ENCODE results near the gene ECI2. TPM values are rescaled to one million over a fixed set of nuclear protein-coding genes. Genes with fewer than 3 reads are reported as not detected.
A peak's percentile ranks its signal among the peaks of the same experiment; 100 is the strongest.

ECI2 gene
- total RNA-seq, 1 experiment from 2014 or later: 143 TPM

- no peaks in the 10 kb centered on the region for H3K27me3 ChIP-seq (ENCODE audit: low read length)
- intact Hi-C loops (cut with micrococcal nuclease): no loop called here
- no peaks in the 10 kb centered on the region for H3F3A ChIP-seq (ENCODE audit: low read length, unreplicated experiment)
- H3K4me2 ChIP-seq (ENCODE audit: low read length): no peak overlapping the region
- BruUV-seq (replicated peaks): no TSS peak
- H2AFZ ChIP-seq (ENCODE audit: low read length): 0 out of 2 replicates have a peak overlapping the region, but pooled peaks have one; percentile 9
- H3K9me3 ChIP-seq (ENCODE audit: low read length): no peaks in the 10 kb centered on the region
- ChIA-PET CTCF (no interaction called here), POLR2A (ENCODE audit: unreplicated experiment) (no interaction called here)
- H3K9ac ChIP-seq (ENCODE audit: low read length): no peak overlapping the region
- no peaks in the 10 kb centered on the region for H3K79me2 ChIP-seq (ENCODE audit: low read length)
- TF ChIP-seq EZH2phosphoT487 (IDR thresholded peaks at IDR 0.05; ENCODE audit: borderline replicate concordance, low read length) (no peak), EZH2 (IDR thresholded peaks at IDR 0.05; ENCODE audit: low read length, unreplicated experiment) (no peak)
- H4K20me1 ChIP-seq (ENCODE audit: low read length): no peaks in the 10 kb centered on the region
- no peaks in the 10 kb centered on the region for H3K36me3 ChIP-seq (ENCODE audit: low read depth, low read length)
- no peak for ATAC-seq
- H3K9me2 ChIP-seq (replicated peaks; ENCODE audit: low read length): no peaks in the 10 kb centered on the region
- no peak overlapping the region for H3K27ac ChIP-seq (ENCODE audit: low read length)
- no peak for DNase-seq
- H3K4me1 ChIP-seq (ENCODE audit: insufficient read depth, low read length): no peaks in the 10 kb centered on the region
- H3K4me3 ChIP-seq (ENCODE audit: low read length): no peak overlapping the region
Measured at GRCh38 chr6:4179960-4180651, 44.7 kb upstream of the ECI2 start.

DNA sequence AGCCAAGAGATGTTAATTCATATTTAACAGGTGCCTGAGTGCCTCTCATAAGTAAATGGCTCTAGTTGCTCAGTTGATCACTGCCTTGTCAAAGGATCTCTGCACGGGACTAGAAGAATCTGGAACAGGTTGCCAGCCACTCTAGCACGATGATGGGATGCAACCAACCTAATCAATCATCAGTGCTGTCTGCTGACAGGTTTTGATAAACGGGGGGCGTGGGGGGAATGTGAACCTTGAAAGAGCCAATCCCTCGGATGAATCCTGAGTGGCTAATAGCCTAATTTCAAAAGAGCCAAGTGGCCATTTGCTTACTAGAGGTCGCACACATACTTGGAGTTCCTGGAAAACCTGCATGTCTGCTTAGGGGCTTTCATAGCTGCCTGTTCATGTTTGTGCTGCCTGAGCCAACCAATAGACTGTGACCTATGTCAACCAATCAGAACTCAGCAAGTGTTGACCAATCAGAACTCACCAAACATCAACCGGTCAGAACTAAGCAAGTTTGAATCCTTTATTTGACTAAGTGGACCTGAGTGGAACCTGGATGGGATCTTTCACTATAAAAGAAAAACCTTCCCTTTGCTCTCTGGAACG is 43.5 kb upstream of the ECI2 start:
- H3K36me3 ChIP-seq (ENCODE audit: low read depth, low read length): no peaks in the 10 kb centered on the region
- CTCF ChIA-PET: no interaction called here
- H3K79me2 ChIP-seq (ENCODE audit: low read length): no peaks in the 10 kb centered on the region
- ATAC-seq (no peak), DNase-seq (no peak)
- BruUV-seq (replicated peaks): no TSS peak
- H3K9me3 ChIP-seq (ENCODE audit: low read length): no peaks in the 10 kb centered on the region
- H3K27ac ChIP-seq (ENCODE audit: low read length): no peak overlapping the region
- H3K4me1 ChIP-seq (ENCODE audit: insufficient read depth, low read length): peaks cover 5% of the 10 kb centered on the region; the same call in 1 of the 2 replicates
- H3K9ac ChIP-seq (ENCODE audit: low read length): no peak overlapping the region
- no peaks in the 10 kb centered on the region for H3K9me2 ChIP-seq (replicated peaks; ENCODE audit: low read length)
- no peak overlapping the region for H3K4me3 ChIP-seq (ENCODE audit: low read length)
- no peak for TF ChIP-seq EZH2 (IDR thresholded peaks at IDR 0.05; ENCODE audit: low read length, unreplicated experiment)
- TF ChIP-seq, protein P1, sequence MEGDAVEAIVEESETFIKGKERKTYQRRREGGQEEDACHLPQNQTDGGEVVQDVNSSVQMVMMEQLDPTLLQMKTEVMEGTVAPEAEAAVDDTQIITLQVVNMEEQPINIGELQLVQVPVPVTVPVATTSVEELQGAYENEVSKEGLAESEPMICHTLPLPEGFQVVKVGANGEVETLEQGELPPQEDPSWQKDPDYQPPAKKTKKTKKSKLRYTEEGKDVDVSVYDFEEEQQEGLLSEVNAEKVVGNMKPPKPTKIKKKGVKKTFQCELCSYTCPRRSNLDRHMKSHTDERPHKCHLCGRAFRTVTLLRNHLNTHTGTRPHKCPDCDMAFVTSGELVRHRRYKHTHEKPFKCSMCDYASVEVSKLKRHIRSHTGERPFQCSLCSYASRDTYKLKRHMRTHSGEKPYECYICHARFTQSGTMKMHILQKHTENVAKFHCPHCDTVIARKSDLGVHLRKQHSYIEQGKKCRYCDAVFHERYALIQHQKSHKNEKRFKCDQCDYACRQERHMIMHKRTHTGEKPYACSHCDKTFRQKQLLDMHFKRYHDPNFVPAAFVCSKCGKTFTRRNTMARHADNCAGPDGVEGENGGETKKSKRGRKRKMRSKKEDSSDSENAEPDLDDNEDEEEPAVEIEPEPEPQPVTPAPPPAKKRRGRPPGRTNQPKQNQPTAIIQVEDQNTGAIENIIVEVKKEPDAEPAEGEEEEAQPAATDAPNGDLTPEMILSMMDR (conservative IDR thresholded peaks at IDR 0.05; ENCODE audit: low read depth, low read length): no peak
- no peaks in the 10 kb centered on the region for H4K20me1 ChIP-seq (ENCODE audit: low read length)
- POLR2A ChIA-PET (ENCODE audit: unreplicated experiment): no interaction called here
- no peak overlapping the region for H3K4me2 ChIP-seq (ENCODE audit: low read length)
- no peaks in the 10 kb centered on the region for H3K27me3 ChIP-seq (ENCODE audit: low read length)
- H2AFZ ChIP-seq (ENCODE audit: low read length): no peak overlapping the region
- no peaks in the 10 kb centered on the region for H3F3A ChIP-seq (ENCODE audit: low read length, unreplicated experiment)
- intact Hi-C loops (cut with micrococcal nuclease): no loop called here

GRCh38 chr6:4176907-4177306 is 41.5 kb upstream of the ECI2 start:
- CTCF ChIA-PET: no interaction called here
- Histone ChIP-seq H3K9me2 (replicated peaks; ENCODE audit: low read length) (no peaks in the 10 kb centered on the region), H3K79me2 (ENCODE audit: low read length) (no peaks in the 10 kb centered on the region), H3K9ac (ENCODE audit: low read length) (no peak overlapping the region), H2AFZ (ENCODE audit: low read length) (no peak overlapping the region), H3K4me1 (ENCODE audit: insufficient read depth, low read length) (peaks cover 11% of the 10 kb centered on the region; the same call in 1 of the 2 replicates), H3K27ac (ENCODE audit: low read length) (no peak overlapping the region), H3K27me3 (ENCODE audit: low read length) (no peaks in the 10 kb centered on the region), H3K9me3 (ENCODE audit: low read length) (no peaks in the 10 kb centered on the region), H4K20me1 (ENCODE audit: low read length) (no peaks in the 10 kb centered on the region), H3K4me3 (ENCODE audit: low read length) (no peak overlapping the region), H3K4me2 (ENCODE audit: low read length) (no peak overlapping the region), H3K36me3 (ENCODE audit: low read depth, low read length) (no peaks in the 10 kb centered on the region), H3F3A (ENCODE audit: low read length, unreplicated experiment) (no peaks in the 10 kb centered on the region)
- POLR2A ChIA-PET (ENCODE audit: unreplicated experiment): no interaction called here
- intact Hi-C loops (cut with micrococcal nuclease): no loop called here
- DNase-seq (no peak), ATAC-seq (no peak)
- no TSS peak for BruUV-seq (replicated peaks)
- TF ChIP-seq EZH2 (IDR thresholded peaks at IDR 0.05; ENCODE audit: low read length, unreplicated experiment) (no peak), EZH2phosphoT487 (IDR thresholded peaks at IDR 0.05; ENCODE audit: borderline replicate concordance, low read length) (no peak)
- TF ChIP-seq, protein P1 (conservative IDR thresholded peaks at IDR 0.05; ENCODE audit: low read depth, low read length): no peak
